GM12865 (cell line): Measurements from ENCODE around the gene RASL11B.

ENCODE experiments used
- DNase-seq: peaks from one replicate; pipeline ENCODE4 v3.0.0; 2010; ENCODE audit warnings: low read depth
- H3K4me3 ChIP-seq: 2 replicates; pipeline ENCODE4 v1.5.1; 2011; ENCODE audit warnings: mild to moderate bottlenecking, low read depth, low read length, control low read depth
- TF ChIP-seq, protein P1 (sequence below): IDR thresholded peaks from 2 replicates; pipeline ENCODE4 v1.5.1; 2011; ENCODE audit warnings: low read length, control low read depth, low read depth, inconsistent platforms; ENCODE audit not compliant: insufficient read depth; ENCODE audit errors: missing control alignments

RASL11B gene

DNA sequence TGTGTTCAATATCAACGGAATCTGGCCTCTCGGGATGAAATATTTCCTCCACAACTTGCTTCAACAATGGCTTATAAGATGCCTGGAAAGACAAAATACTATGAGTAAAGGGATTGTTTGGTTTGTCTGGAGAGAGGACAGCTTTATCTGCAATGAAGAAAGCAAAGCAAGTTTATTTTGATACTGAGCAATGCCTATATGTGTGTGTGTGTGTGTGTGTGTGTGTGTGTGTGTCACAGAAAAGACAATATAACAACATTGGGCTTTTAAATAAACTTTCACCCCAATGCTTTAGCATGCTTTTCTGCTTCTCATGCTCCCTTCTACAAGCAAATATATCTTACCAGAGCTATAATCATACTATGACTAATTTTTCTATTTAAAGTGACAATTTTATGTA, 45.4 kb downstream of the RASL11B start:
- H3K4me3 ChIP-seq, result no peak overlapping the region
- DNase-seq, result no peak
- TF ChIP-seq, protein P1, sequence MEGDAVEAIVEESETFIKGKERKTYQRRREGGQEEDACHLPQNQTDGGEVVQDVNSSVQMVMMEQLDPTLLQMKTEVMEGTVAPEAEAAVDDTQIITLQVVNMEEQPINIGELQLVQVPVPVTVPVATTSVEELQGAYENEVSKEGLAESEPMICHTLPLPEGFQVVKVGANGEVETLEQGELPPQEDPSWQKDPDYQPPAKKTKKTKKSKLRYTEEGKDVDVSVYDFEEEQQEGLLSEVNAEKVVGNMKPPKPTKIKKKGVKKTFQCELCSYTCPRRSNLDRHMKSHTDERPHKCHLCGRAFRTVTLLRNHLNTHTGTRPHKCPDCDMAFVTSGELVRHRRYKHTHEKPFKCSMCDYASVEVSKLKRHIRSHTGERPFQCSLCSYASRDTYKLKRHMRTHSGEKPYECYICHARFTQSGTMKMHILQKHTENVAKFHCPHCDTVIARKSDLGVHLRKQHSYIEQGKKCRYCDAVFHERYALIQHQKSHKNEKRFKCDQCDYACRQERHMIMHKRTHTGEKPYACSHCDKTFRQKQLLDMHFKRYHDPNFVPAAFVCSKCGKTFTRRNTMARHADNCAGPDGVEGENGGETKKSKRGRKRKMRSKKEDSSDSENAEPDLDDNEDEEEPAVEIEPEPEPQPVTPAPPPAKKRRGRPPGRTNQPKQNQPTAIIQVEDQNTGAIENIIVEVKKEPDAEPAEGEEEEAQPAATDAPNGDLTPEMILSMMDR, result no peak

DNA sequence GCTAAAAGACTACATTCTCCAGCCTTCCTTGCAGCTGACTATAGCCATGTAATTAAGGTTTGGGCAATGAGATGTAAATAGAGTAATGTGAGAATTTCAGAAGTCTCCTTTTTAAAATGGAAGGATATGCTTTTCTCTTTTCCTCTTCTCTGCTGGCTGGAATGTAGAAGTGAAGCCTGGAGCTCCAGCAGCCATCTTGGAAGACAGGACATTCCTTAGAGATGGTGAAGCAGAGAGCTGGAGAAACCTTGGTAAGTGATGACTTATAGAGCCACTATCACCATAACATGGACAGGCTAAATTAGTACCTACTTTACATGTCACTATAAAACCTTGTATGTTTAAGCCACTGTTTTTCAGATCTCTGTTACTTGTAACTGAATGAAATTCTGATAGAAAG, 48.0 kb downstream of the RASL11B start:
- no peak for DNase-seq
- no peak overlapping the region for H3K4me3 ChIP-seq
- TF ChIP-seq, protein P1, result no peak

DNA sequence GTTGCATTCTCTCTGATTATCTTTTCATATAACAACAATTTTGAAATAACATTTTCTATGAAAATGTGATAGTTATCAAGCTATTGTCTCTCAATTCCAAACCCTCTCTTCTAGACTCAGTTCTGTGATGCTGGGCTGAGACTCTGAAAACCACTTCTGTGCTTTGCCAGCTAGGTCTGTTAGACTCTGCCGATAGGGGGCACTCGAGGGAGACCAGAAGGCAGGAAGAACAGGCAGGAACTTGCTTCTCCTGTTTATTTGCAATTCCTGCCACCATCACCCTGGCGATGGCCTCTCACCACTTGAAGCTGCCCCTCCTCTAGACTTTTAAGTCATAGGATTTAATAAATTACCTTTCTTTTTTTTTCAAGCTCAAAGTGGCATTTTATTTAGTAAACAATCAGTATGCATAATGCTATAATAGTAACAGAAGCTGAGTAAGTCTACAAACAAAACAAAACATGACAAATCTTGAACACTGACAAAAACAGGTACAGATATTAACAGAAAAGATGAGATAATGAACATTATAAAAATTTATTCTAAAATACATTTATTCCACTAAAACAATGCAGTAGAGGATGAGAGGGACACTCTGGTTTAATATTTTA, 49.7 kb downstream of the RASL11B start:
- no peak overlapping the region for H3K4me3 ChIP-seq
- TF ChIP-seq, protein P1, result peak; percentile 88
- DNase-seq, result peak; percentile 85

DNA sequence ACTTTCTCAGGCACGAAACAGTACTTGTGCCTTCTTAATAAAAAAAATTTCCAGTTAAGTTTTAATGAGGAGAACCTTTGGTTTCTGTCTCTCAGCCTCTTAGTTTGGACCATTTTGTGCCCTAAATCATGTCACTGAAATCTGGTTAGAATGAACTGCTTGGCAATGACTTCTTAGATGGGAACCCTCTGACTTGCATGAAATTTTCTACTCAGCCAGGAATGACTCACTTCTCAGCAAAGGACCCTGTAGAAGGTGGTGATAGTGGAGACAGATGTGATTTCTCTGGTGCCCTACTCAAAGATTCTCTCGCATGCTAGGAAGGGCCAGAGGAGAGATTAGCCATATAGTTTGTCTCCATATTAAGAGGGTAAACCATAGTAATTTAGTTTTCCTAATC, 50.5 kb downstream of the RASL11B start:
- DNase-seq, result no peak
- TF ChIP-seq, protein P1, result no peak
- H3K4me3 ChIP-seq, result no peak overlapping the region

DNA sequence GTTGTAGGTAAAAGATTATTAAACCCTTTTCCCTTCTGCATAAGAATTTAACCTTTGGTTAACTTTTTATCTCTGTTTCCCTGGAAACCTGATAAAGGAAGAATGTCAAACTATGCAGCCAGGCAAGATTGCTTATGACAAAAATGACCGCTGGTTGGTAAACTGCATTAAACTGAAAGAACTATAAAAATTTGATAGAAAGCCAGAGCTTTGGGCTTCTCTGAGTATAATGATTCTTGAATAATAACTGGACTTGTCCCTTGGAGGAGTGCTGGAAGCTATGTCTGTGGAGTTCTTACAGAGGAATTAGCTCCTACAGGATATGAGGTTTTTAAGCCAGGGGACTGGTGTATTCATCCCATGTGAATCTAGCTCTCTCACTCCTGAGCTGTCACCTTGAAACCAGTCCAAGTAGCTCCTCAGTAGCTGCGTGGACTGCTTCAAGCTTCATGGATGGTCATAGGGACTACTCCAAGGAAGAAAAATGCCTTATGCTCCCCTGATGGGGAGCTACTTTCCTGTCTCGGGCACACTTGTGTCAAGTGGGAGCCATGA, 52.0 kb downstream of the RASL11B start:
- no peak overlapping the region for H3K4me3 ChIP-seq
- TF ChIP-seq, protein P1, result no peak
- DNase-seq, result no peak

DNA sequence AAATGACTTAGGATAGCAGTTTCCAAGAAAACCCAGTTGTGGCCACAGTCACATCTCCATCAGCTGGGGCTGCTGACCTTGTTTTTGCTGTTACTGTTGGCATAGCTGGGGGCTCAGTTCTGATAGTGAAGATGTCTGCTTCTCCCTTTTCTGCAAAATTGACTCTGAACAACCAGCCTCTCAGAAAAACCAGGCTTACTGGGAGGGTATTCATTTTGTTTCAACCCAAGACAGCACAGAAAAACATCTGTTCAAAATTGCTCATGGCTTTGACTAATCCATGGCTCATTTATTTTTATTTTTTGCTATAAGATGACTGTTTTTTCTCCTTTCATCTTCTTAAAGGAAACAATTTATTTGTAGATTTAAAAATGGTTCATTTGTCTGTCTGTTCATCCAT, 53.1 kb downstream of the RASL11B start:
- DNase-seq, result no peak
- no peak overlapping the region for H3K4me3 ChIP-seq
- TF ChIP-seq, protein P1, result no peak

DNA sequence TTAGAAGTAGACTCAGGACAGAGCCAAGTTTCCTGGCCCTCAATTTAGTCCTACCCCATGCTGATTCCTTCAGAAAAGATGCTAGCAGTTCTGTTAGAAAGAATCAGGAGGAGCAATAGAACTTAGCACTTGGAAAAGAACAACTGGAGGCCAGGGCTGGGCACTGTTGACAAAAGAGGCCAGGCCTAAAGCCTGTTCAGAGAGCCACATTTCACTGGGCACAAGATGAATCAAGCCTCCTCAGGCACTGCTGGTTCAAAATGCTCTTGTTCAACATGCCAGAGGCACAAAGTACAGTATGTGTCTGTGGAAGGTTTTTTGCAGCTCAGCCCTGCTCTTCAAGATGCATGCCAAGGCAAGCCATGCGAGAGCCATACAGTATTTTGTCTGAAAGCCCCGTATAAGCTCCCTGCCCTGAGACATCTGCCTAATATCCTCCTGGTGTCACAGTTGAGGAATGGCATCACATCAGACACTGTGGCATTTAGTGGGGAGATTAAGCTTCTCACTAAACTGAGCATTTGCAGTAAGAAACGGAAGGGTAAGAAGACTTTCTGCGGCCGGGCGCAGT, 53.7 kb downstream of the RASL11B start:
- DNase-seq, result no peak
- TF ChIP-seq, protein P1, result no peak

More for the DNA sequence above, 53.7 kb downstream of the RASL11B start:
- no peak overlapping the region for H3K4me3 ChIP-seq
